Kidney (tissue), 14 donors: ENCODE results near the gene KCNQ1. TPM values are rescaled to one million over a fixed set of nuclear protein-coding genes. Genes with fewer than 3 reads are reported as not detected.
"Not testable (repeated sequence)": the region's sequence is repeated elsewhere in the genome, so short reads cannot be mapped to it uniquely, and the experiment has no call there.

Source experiments
- DNase-seq, 5 donors: peaks; one replicate each; pipeline ENCODE4 v3.0.0-alpha.2; 2013 to 2020
- FAIRE-seq: peaks from 2 replicates; lab custom pipeline; 2012; peaks lifted over from hg19 to GRCh38; lab: Jason Lieb, UNC
- H3K27ac ChIP-seq, 2 donors: one replicate each; pipeline ENCODE4 v1.7.0; 2013; ENCODE audit warnings: low read depth in 2 of 2, low read length in 2 of 2, inconsistent platforms in 1 of 2
- H3K27me3 ChIP-seq: one replicate; pipeline ENCODE4 v1.7.1; 2013; ENCODE audit warnings: low read length, inconsistent platforms; ENCODE audit not compliant: control insufficient read depth, insufficient read depth
- H3K36me3 ChIP-seq, 3 donors: one replicate each; pipeline versions ENCODE4 v1.7.0 to v1.7.1; 2013; ENCODE audit warnings: low read length in 3 of 3, control low read depth in 1 of 3, inconsistent platforms in 1 of 3; ENCODE audit not compliant: insufficient read depth in 3 of 3, control insufficient read depth in 2 of 3
- H3K4me1 ChIP-seq, 3 donors: one replicate each; pipeline versions ENCODE4 v1.7.0 to v1.7.1; 2013; ENCODE audit warnings: low read length in 3 of 3, inconsistent platforms in 1 of 3, low read depth in 1 of 3; ENCODE audit not compliant: control insufficient read depth in 2 of 3, insufficient read depth in 2 of 3
- H3K4me3 ChIP-seq, 3 donors: one replicate each; pipeline versions ENCODE4 v1.7.0 to v1.8.1; 2013; ENCODE audit warnings: low read length in 3 of 3, control low read depth in 1 of 3, inconsistent platforms in 1 of 3
- H3K9ac ChIP-seq, 3 donors: one replicate each; pipeline versions ENCODE4 v1.7.0 to v1.7.1; 2013; ENCODE audit warnings: low read length in 3 of 3, control low read depth in 1 of 3, inconsistent platforms in 1 of 3
- H3K9me3 ChIP-seq, 3 donors: one replicate each; pipeline versions ENCODE4 v1.7.0 to v1.7.1; 2013; ENCODE audit warnings: low read length in 3 of 3, control low read depth in 1 of 3, inconsistent platforms in 1 of 3; ENCODE audit not compliant: control insufficient read depth in 2 of 3, insufficient read depth in 1 of 3
- intact Hi-C: fragments of 100-400 bp; cut with DNase I; formaldehyde crosslinking; loops from one replicate; pipeline ENCODE4 v1.11.1; 2022
- polyA plus RNA-seq: library from polyadenylated mRNA; stranded (reverse); fragments of 350-450 nt; fragmentation: Illumina TruSeq; extraction: RNeasy Lipid Tissue Mini Kit (QIAGEN cat#74804); gene quantifications from one replicate; pipeline ENCODE4 v1.2.3, GENCODE V29; 2014; ENCODE audit warnings: low read depth, low replicate concordance; ENCODE audit not compliant: insufficient read depth
- total RNA-seq: library from RNA; stranded (reverse); fragmentation: NEBNext Ultra II Directional; extraction: Animal tissue kit (Norgen Biotek cat#: 25700); gene quantifications from one replicate; pipeline ENCODE4 v1.2.1, GENCODE V29; 2021
- TF ChIP-seq, protein P1 (sequence below): IDR thresholded peaks from 3 replicates; pipeline ENCODE4 v1.5.1; 2012; ENCODE audit warnings: mild to moderate bottlenecking, moderate library complexity, borderline replicate concordance; ENCODE audit not compliant: insufficient read depth; ENCODE audit errors: extremely low read depth
- donor health status: control.
- donor health status: control.
- donor health status: control.
- donor health status: control.
- donor health status: control.
- donor health status: DM: yes; HTN: yes; CAD: no.
- donor health status: Normal renal cell carcinoma (clear cell type).

Gene KCNQ1
- total and polyA plus RNA-seq, 2 donors from 2014 or later = 45.5 to 49.4 TPM

DNA sequence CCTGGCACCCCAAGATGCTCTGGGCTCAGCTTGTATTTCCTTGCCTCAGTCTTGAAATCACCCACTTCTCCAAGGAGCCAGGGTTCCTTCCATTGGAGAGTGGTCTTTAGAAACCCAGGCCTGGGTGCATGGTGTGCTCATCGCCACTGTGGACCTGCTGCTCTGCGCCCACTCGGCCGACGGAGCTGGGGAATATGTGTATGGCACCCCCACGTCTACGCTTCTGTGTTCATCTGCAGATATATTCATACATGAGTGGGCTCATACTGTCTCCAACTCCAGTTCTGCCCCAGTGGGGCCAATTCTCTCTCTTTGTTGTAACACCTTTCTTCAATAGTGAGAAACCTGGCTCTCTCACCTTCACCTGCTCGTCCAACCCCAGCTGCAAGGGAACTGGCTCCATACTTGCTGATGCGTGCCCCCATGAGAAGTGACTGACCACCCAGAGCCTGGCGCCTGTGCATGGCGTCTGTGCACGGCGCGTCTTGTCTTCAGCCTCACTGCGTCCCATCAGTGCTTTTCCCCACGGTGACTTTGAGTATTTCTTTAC is 39.8 kb downstream of the KCNQ1 start:
- Histone ChIP-seq H3K27me3 (no peaks in the 10 kb centered on the region), H3K9me3 (peaks cover 0 to 7% (median 4%) of the 10 kb centered on the region in 3 donors), H3K9ac (no peak overlapping the region), H3K4me3 (no peak overlapping the region), H3K36me3 (no peaks in the 10 kb centered on the region), H3K4me1 (peaks cover 0 to 10% (median 0%) of the 10 kb centered on the region in 3 donors), H3K27ac (peak overlapping the region in 1 of 2 donors; percentile 35)
- intact Hi-C loops = no loop called here
- DNase-seq (no peak), FAIRE-seq (no peak)
- TF ChIP-seq, protein P1, sequence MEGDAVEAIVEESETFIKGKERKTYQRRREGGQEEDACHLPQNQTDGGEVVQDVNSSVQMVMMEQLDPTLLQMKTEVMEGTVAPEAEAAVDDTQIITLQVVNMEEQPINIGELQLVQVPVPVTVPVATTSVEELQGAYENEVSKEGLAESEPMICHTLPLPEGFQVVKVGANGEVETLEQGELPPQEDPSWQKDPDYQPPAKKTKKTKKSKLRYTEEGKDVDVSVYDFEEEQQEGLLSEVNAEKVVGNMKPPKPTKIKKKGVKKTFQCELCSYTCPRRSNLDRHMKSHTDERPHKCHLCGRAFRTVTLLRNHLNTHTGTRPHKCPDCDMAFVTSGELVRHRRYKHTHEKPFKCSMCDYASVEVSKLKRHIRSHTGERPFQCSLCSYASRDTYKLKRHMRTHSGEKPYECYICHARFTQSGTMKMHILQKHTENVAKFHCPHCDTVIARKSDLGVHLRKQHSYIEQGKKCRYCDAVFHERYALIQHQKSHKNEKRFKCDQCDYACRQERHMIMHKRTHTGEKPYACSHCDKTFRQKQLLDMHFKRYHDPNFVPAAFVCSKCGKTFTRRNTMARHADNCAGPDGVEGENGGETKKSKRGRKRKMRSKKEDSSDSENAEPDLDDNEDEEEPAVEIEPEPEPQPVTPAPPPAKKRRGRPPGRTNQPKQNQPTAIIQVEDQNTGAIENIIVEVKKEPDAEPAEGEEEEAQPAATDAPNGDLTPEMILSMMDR = no peak

DNA sequence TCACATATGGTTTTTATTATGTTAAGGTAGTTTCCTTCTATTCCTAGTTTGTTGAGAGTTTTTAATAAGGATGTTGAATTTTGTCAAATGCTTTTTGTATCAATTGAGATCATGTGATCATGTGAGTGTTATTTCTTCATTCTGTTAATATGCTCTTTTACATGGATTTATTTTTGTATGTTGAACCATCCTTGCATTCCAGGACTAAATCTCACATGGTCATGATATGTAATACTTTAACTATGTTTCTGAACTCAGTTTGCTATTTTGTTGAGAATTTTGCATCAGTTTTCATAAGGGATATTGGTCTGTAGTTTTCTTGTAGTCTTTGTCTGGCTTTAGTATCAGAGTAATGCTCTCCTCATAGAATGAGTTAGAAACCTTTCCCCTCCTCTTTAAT is 43.2 kb downstream of the KCNQ1 start:
- DNase-seq (no peak), FAIRE-seq (no peak)
- no peak overlapping the region for H3K4me3 ChIP-seq
- H3K9ac ChIP-seq = no peak overlapping the region
- H3K27me3 ChIP-seq = no peaks in the 10 kb centered on the region
- no peak overlapping the region for H3K27ac ChIP-seq
- no peaks in the 10 kb centered on the region for H3K36me3 ChIP-seq
- TF ChIP-seq, protein P1 = no peak
- H3K4me1 ChIP-seq = peaks cover 0 to under 1% (median 0%) of the 10 kb centered on the region in 3 donors
- intact Hi-C loops = no loop called here
- peaks cover 0 to 7% (median 4%) of the 10 kb centered on the region in 3 donors for H3K9me3 ChIP-seq

DNA sequence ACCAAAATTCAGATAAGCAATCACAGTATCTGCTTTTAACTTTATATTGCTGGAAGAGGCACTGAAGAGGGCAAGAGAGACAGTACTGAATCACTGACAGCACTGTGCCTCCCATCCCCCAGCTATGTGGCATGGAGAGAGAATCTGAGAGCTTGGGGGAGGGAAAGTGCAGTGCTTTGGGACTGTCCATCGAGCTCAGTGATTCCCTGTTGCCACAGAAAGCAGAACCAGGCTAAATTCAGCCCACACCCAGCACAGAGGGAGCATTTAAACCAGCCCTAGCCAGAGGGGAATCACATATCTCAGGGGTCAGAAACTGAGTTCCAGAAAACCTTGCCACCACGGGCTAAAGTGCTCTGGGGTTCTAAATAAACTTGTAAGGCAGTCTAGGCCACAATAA is 44.3 kb downstream of the KCNQ1 start:
- Histone ChIP-seq H3K27me3 (no peaks in the 10 kb centered on the region), H3K9ac (no peak overlapping the region), H3K9me3 (peaks cover 0 to 7% (median 4%) of the 10 kb centered on the region in 3 donors), H3K36me3 (no peaks in the 10 kb centered on the region), H3K4me1 (no peaks in the 10 kb centered on the region), H3K4me3 (no peak overlapping the region), H3K27ac (no peak overlapping the region)
- TF ChIP-seq, protein P1 = no peak
- intact Hi-C loops = no loop called here
- FAIRE-seq (no peak), DNase-seq (no peak)

DNA sequence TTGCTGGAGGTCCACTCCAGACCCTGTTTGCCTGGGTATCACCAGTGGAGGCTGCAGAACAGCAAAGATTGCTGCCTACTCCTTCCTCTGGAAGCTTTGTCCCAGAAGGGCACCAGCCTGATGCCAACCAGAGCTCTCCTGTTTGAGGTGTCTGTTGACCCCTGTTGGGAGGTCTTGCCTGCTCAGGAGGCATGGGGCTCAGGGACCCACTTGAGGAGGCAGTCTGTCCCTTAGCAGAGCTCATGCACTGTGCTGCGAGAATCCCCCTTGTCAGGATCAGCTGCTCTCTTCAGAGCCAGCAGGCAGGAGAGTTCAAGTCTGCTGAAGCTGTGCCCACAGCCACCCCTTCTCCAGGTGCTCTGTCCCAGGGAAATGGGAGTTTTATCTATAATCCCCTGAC is 53.1 kb downstream of the KCNQ1 start:
- H3K9me3 ChIP-seq, DNase-seq, H3K27me3 ChIP-seq, H3K27ac ChIP-seq, H3K36me3 ChIP-seq, intact Hi-C loops, H3K4me3 ChIP-seq, H3K4me1 ChIP-seq, FAIRE-seq, H3K9ac ChIP-seq: not testable (repeated sequence)
